A549 (cell line): Measurements from ENCODE around the gene GPR55. TPM values are rescaled to one million over a fixed set of nuclear protein-coding genes. Genes with fewer than 3 reads are reported as not detected.

Source experiments
- ATAC-seq, 2 experiments: fragments of 200-7000 bp in 1 of 2; fragments of >200 bp in 1 of 2; cut with Nextera tagmentation in 1 of 2; cut with Tn5 transposase in 1 of 2; 3 replicates each; pipeline versions ENCODE4 v1.8.0 to v1.9.1; 2018 to 2020; ENCODE audit warnings: mild to moderate bottlenecking in 1 of 2, moderate library complexity in 1 of 2
- CTCF ChIA-PET: fragments of 300-600 bp; sonication (Branson Sonifier 250); formaldehyde crosslinking; extraction: SDS; loops from one replicate; lab custom pipeline; 2021; ENCODE audit warnings: antibody characterized with exemption, inconsistent platforms; lab: Yijun Ruan, JAX
- POLR2A ChIA-PET: fragments of 350-600 bp; formaldehyde crosslinking; extraction: SDS; loops from one replicate; lab custom pipeline; 2021; ENCODE audit warnings: antibody characterized with exemption, inconsistent platforms; lab: Yijun Ruan, JAX
- DNase-seq, 2 experiments: peaks; one replicate each; pipeline versions ENCODE4 v3.0.0 to v3.0.0-alpha.2; 2011 to 2016; ENCODE audit warnings: low read depth in 1 of 2, low spot score in 1 of 2
- FAIRE-seq: peaks from 2 replicates; lab custom pipeline; 2011; peaks lifted over from hg19 to GRCh38; lab: Jason Lieb, UNC
- H3K27ac ChIP-seq, 2 experiments: fragments of >200 bp; sonication (Bioruptor Twin); formaldehyde crosslinking; 3 replicates each; pipeline ENCODE4 v1.5.1; 2016 to 2017
- H3K4me1 ChIP-seq: fragments of >200 bp; sonication (Bioruptor Twin); formaldehyde crosslinking; 3 replicates; pipeline ENCODE4 v1.6.1; 2016
- H3K4me2 ChIP-seq: fragments of >200 bp; sonication (Bioruptor Twin); formaldehyde crosslinking; 3 replicates; pipeline ENCODE4 v1.6.1; 2016
- H3K4me3 ChIP-seq: fragments of >200 bp; sonication (Bioruptor Twin); formaldehyde crosslinking; 3 replicates; pipeline ENCODE4 v1.5.1; 2016
- H3K9me3 ChIP-seq: fragments of >200 bp; sonication (Bioruptor Twin); formaldehyde crosslinking; 3 replicates; pipeline ENCODE4 v1.6.1; 2016
- BCL3 ChIP-seq: fragments of >200 bp; sonication (Bioruptor Twin); formaldehyde crosslinking; IDR thresholded peaks from 3 replicates; pipeline ENCODE4 v1.6.1; 2016
- CHD2 ChIP-seq: fragments of 150-350 bp; IDR thresholded peaks from 2 replicates; pipeline ENCODE4 v1.6.1; 2014; ENCODE audit warnings: low read length; ENCODE audit not compliant: partially characterized antibody
- EHF ChIP-seq: fragments of 250-450 bp; sonication (Bioruptor Pico); IDR thresholded peaks from 2 replicates; pipeline ENCODE4 v1.5.0; 2020; ENCODE audit warnings: mild to moderate bottlenecking
- EHMT2 ChIP-seq: fragments of 200-600 bp; sonication (generic); IDR thresholded peaks from 2 replicates; pipeline ENCODE4 v1.6.1; 2016; ENCODE audit warnings: antibody characterized with exemption, low read depth, mild to moderate bottlenecking, moderate library complexity
- EP300 ChIP-seq, 2 experiments: fragments of >200 bp; sonication (Bioruptor Twin); formaldehyde crosslinking; IDR thresholded peaks; 2 replicates in 1 of 2; 3 replicates in 1 of 2; pipeline ENCODE4 v1.6.1; 2016 to 2017
- FOSB ChIP-seq: fragments of 250-450 bp; sonication (Bioruptor Pico); IDR thresholded peaks from 2 replicates; pipeline ENCODE4 v1.5.0; 2020; ENCODE audit warnings: mild to moderate bottlenecking, moderate library complexity
- HES2 ChIP-seq: fragments of >200 bp; sonication (Bioruptor Twin); formaldehyde crosslinking; IDR thresholded peaks from 2 replicates; pipeline ENCODE4 v1.6.1; 2016
- HEYL ChIP-seq: fragments of 250-450 bp; sonication (Bioruptor Pico); IDR thresholded peaks from 2 replicates; pipeline ENCODE4 v1.8.0; 2021; ENCODE audit warnings: mild to moderate bottlenecking, moderate library complexity
- HMGXB4 ChIP-seq: fragments of 250-450 bp; sonication (Bioruptor Pico); IDR thresholded peaks from 2 replicates; pipeline ENCODE4 v1.5.0; 2021; ENCODE audit warnings: mild to moderate bottlenecking, moderate library complexity, borderline replicate concordance
- HOXB5 ChIP-seq: fragments of 250-450 bp; sonication (Bioruptor Pico); IDR thresholded peaks from 2 replicates; pipeline ENCODE4 v1.5.0; 2020; ENCODE audit warnings: mild to moderate bottlenecking, moderate library complexity
- KDM1A ChIP-seq: fragments of 200-600 bp; sonication (generic); IDR thresholded peaks from 2 replicates; pipeline ENCODE4 v1.6.1; 2016; ENCODE audit warnings: low read depth, mild to moderate bottlenecking
- MAFK ChIP-seq: fragments of 450-650 bp; IDR thresholded peaks from 2 replicates; pipeline ENCODE4 v1.6.1; 2014; ENCODE audit not compliant: partially characterized antibody
- NFE2L2 ChIP-seq: fragments of 150-350 bp; conservative IDR thresholded peaks from 2 replicates; pipeline ENCODE4 v1.6.1; 2014; ENCODE audit warnings: low read length
- NPAS2 ChIP-seq: fragments of 250-450 bp; sonication (Bioruptor Pico); IDR thresholded peaks from 2 replicates; pipeline ENCODE4 v1.8.0; 2022; ENCODE audit warnings: mild to moderate bottlenecking, moderate library complexity, borderline replicate concordance
- NR3C1 ChIP-seq: fragments of >200 bp; sonication (Bioruptor Twin); formaldehyde crosslinking; IDR thresholded peaks from 3 replicates; pipeline ENCODE4 v1.6.1; 2017
- PBX3 ChIP-seq: IDR thresholded peaks from 2 replicates; pipeline ENCODE4 v1.6.1; 2012
- POLR2A ChIP-seq: IDR thresholded peaks from 2 replicates; pipeline ENCODE4 v1.6.1; 2012; ENCODE audit warnings: mild to moderate bottlenecking, low read length
- POLR2AphosphoS2 ChIP-seq: conservative IDR thresholded peaks from 2 replicates; pipeline ENCODE4 v1.6.1; 2012; ENCODE audit warnings: low read length, improper control_type of control experiment, inconsistent platforms
- RAD21 ChIP-seq, 2 experiments: fragments of >200 bp in 1 of 2; sonication (Bioruptor Twin) in 1 of 2; formaldehyde crosslinking in 1 of 2; IDR thresholded peaks in 1 of 2; conservative IDR thresholded peaks in 1 of 2; 2 replicates in 1 of 2; 3 replicates in 1 of 2; pipeline ENCODE4 v1.6.1; 2012 to 2018; ENCODE audit warnings: inconsistent platforms in 1 of 2
- RARB ChIP-seq: fragments of 250-450 bp; sonication (Bioruptor Pico); IDR thresholded peaks from 2 replicates; pipeline ENCODE4 v1.8.0; 2021; ENCODE audit warnings: mild to moderate bottlenecking, moderate library complexity
- RFX5 ChIP-seq: fragments of 450-650 bp; IDR thresholded peaks from 2 replicates; pipeline ENCODE4 v1.7.1; 2014; ENCODE audit warnings: antibody characterized with exemption, mild to moderate bottlenecking, moderate library complexity
- SREBF2 ChIP-seq: fragments of 450-650 bp; IDR thresholded peaks from 2 replicates; pipeline ENCODE4 v1.6.1; 2014; ENCODE audit warnings: mild to moderate bottlenecking, moderate library complexity
- TFCP2L1 ChIP-seq: fragments of 250-450 bp; sonication (Bioruptor Pico); IDR thresholded peaks from 2 replicates; pipeline ENCODE4 v1.5.0; 2021; ENCODE audit warnings: mild to moderate bottlenecking
- ZNF302 ChIP-seq: fragments of 250-450 bp; sonication (Bioruptor Pico); IDR thresholded peaks from 2 replicates; pipeline ENCODE4 v1.9.0; 2021; ENCODE audit warnings: inconsistent platforms, mild to moderate bottlenecking, moderate library complexity
- WGBS: methylation state at CpG from one replicate; pipeline ENCODE4 v1.1.6; 2017; ENCODE audit errors: missing lambda C conversion rate; 5-methylcytosine and 5-hydroxymethylcytosine counted together
- polyA plus RNA-seq, 4 experiments: library from polyadenylated mRNA; depleted of rRNA in 3 of 4; stranded (reverse); fragments of >200 nt; fragmentation: RNase III in 1 of 4; extraction: RNeasy Plus Mini Kit Qiagen cat#74134 plus additional on column Dnase treatment in 1 of 4; gene quantifications; 2 replicates in 3 of 4; 3 replicates in 1 of 4; pipeline ENCODE4 v1.2.3, GENCODE V29; 2011 to 2017

GPR55 gene
- polyA plus RNA-seq, 2 of the 4 experiments (the other 2 are of a cell fraction) = not detected

- TF ChIP-seq FOSB (CRISPR knock-in tag) = no peak
- TF ChIP-seq RAD21 (conservative IDR thresholded peaks at IDR 0.05 in 1 of 2, IDR thresholded peaks at IDR 0.05 in 1 of 2) = no peak
- TF ChIP-seq, all 56 proteins: peak for 0
Measured at GRCh38 chr2:230905448-230906421, 19.3 kb downstream of the GPR55 start (continued).

GRCh38 chr2:230904856-230905447 is 20.1 kb downstream of the GPR55 start:
- FAIRE-seq (no peak), DNase-seq (no peak), ATAC-seq (no peak)
- CTCF ChIA-PET = interaction anchor here (1.0 to 4.2 kb wide), 4 partner anchors 9 to 148 kb away, joined by 3 to 34 read pairs (median 10); no protein-coding TSS in a partner anchor
- POLR2A ChIA-PET = no interaction called here
- WGBS = 78% methylated on average over 13 of the region's 15 CpGs
- peaks cover 12% of the 10 kb centered on the region for H3K4me1 ChIP-seq
- no peak overlapping the region for H3K4me3 ChIP-seq
- no peak for TF ChIP-seq RFX5
- no peak for TF ChIP-seq POLR2AphosphoS2
- TF ChIP-seq RAD21 (conservative IDR thresholded peaks at IDR 0.05 in 1 of 2, IDR thresholded peaks at IDR 0.05 in 1 of 2) = no peak
- no peak for TF ChIP-seq KDM1A
- TF ChIP-seq HOXB5 = no peak
- TF ChIP-seq HMGXB4 (CRISPR knock-in tag) = no peak
- TF ChIP-seq NR3C1 = no peak
- no peak for TF ChIP-seq TFCP2L1 (CRISPR knock-in tag)
- no peak for TF ChIP-seq SREBF2
- TF ChIP-seq ZNF302 (CRISPR knock-in tag) = no peak
- no peak for TF ChIP-seq HEYL (CRISPR knock-in tag)
- no peak for TF ChIP-seq FOSB (CRISPR knock-in tag)
- TF ChIP-seq PBX3 = no peak
- H3K27ac ChIP-seq = no peak overlapping the region
- H3K9me3 ChIP-seq = no peaks in the 10 kb centered on the region
- H3K4me2 ChIP-seq = no peak overlapping the region

- ATAC-seq = no peak
- ChIA-PET POLR2A (no interaction called here), CTCF (interaction anchor here (0.5 to 4.3 kb wide), 13 partner anchors 9 to 149 kb away, joined by 3 to 64 read pairs (median 5); no protein-coding TSS in a partner anchor)
Measured at GRCh38 chr2:230903231-230904150, 21.6 kb downstream of the GPR55 start.

More at GRCh38 chr2:230903231-230904150, 21.6 kb downstream of the GPR55 start:
- H3K4me3 ChIP-seq = no peak overlapping the region
- TF ChIP-seq HMGXB4 (CRISPR knock-in tag) (no peak), TFCP2L1 (CRISPR knock-in tag) (no peak), FOSB (CRISPR knock-in tag) (no peak), HES2 (no peak), HOXB5 (no peak), RARB (CRISPR knock-in tag) (no peak), HEYL (CRISPR knock-in tag) (no peak), EHMT2 (no peak), NFE2L2 (no peak), MAFK (no peak), EHF (CRISPR knock-in tag) (no peak), POLR2A (no peak), CHD2 (no peak), EP300 (IDR thresholded peaks at IDR 0.05) (no peak), BCL3 (no peak), NPAS2 (CRISPR knock-in tag) (no peak)
- TF ChIP-seq, all 56 proteins: peak for 0
- FAIRE-seq (no peak), DNase-seq (no peak)
- WGBS = 68% methylated on average over 19 of the region's 19 CpGs
- H3K27ac ChIP-seq = no peak overlapping the region
- peaks cover 6% of the 10 kb centered on the region for H3K4me1 ChIP-seq
- no peak overlapping the region for H3K4me2 ChIP-seq
- H3K9me3 ChIP-seq = no peaks in the 10 kb centered on the region
